Mucosa of descending colon (tissue), 3 donors: Measurements from ENCODE around the gene MAST1. TPM values are rescaled to one million over a fixed set of nuclear protein-coding genes. Genes with fewer than 3 reads are reported as not detected.
A peak's percentile ranks its signal among the peaks of the same experiment; 100 is the strongest.
"Not testable (repeated sequence)": the region's sequence is repeated elsewhere in the genome, so short reads cannot be mapped to it uniquely, and the experiment has no call there.

Experiments
- ATAC-seq: fragments of 200-7000 bp; cut with Tn5 transposase; one replicate; pipeline ENCODE4 v1.9.1; 2020; ENCODE audit warnings: mild to moderate bottlenecking, moderate library complexity
- DNase-seq, 3 donors: peaks; one replicate each; pipeline ENCODE4 v3.0.0-alpha.2; 2020
- H3K36me3 ChIP-seq: fragments of 200-600 bp; one replicate; pipeline ENCODE4 v1.8.0; 2021; ENCODE audit warnings: low read depth, mild to moderate bottlenecking
- H3K4me1 ChIP-seq: fragments of 200-600 bp; one replicate; pipeline ENCODE4 v1.8.0; 2021; ENCODE audit warnings: low read depth, mild to moderate bottlenecking
- H3K4me3 ChIP-seq: fragments of 200-600 bp; one replicate; pipeline ENCODE4 v1.8.0; 2021; ENCODE audit warnings: mild to moderate bottlenecking
- H3K9me3 ChIP-seq: fragments of 200-600 bp; one replicate; pipeline ENCODE4 v1.8.0; 2021; ENCODE audit warnings: mild to moderate bottlenecking
- CTCF ChIP-seq: fragments of 200-600 bp; IDR thresholded peaks from one replicate; pipeline ENCODE4 v1.8.0; 2022; ENCODE audit warnings: antibody characterized with exemption, mild to moderate bottlenecking
- intact Hi-C, 2 donors: fragments of 100-400 bp; cut with DNase I in 1 of 2; cut with micrococcal nuclease in 1 of 2; formaldehyde crosslinking; loops; one replicate each; pipeline versions ENCODE4 v1.11.0 to v1.11.1; 2022; cut with DNase I, micrococcal nuclease
- total RNA-seq, 3 donors: library from RNA; stranded (reverse); fragmentation: NEBNext Ultra II Directional in 2 of 3; extraction: Animal tissue kit (Norgen Biotek cat#: 25700) in 2 of 3; gene quantifications; one replicate each; pipeline versions ENCODE4 v1.2.1 to v1.2.4, GENCODE V29; 2021 to 2023
- donor health status: DM: no; HTN: no; CAD: no; lungs with moderate emphysema.
- donor health status: DM: no; HTN: no; CAD: no.
- donor health status: DM: no; HTN: yes; CAD: no.

The MAST1 gene
- total RNA-seq, 3 donors from 2014 or later: 0.69 to 4.1 (median 1.2) TPM

GRCh38 chr19:12841094-12841493, 2.8 kb downstream of the MAST1 start:
- peaks cover 10% of the 10 kb centered on the region for H3K4me1 ChIP-seq
- ATAC-seq (no peak), DNase-seq (peak; percentile 32 to 54 (median 46))
- H3K36me3 ChIP-seq: no peaks in the 10 kb centered on the region
- intact Hi-C loops: no loop called here
- no peak overlapping the region for H3K4me3 ChIP-seq
- no peak for TF ChIP-seq CTCF
- no peaks in the 10 kb centered on the region for H3K9me3 ChIP-seq

- no peak for TF ChIP-seq CTCF
- ATAC-seq (no peak), DNase-seq (peak in 1 of 3 donors; percentile 12)
- intact Hi-C loops: no loop called here
- Histone ChIP-seq H3K4me3 (no peak overlapping the region), H3K36me3 (no peaks in the 10 kb centered on the region), H3K4me1 (peaks cover 10% of the 10 kb centered on the region), H3K9me3 (no peaks in the 10 kb centered on the region)
These were observed 4.2 kb downstream of the MAST1 start for GRCh38 chr19:12842511-12842910.

- ATAC-seq: no peak
- Histone ChIP-seq H3K9me3 (no peaks in the 10 kb centered on the region), H3K4me1 (peaks cover 13% of the 10 kb centered on the region), H3K36me3 (no peaks in the 10 kb centered on the region), H3K4me3 (no peak overlapping the region)
- no peak for TF ChIP-seq CTCF
- intact Hi-C loops: no loop called here
- peak in 1 of 3 donors; percentile 40 for DNase-seq
These were observed 5.0 kb downstream of the MAST1 start for GRCh38 chr19:12843328-12843727.

GRCh38 chr19:12843999-12844732, 5.9 kb downstream of the MAST1 start:
- H3K4me1 ChIP-seq: peaks cover 9% of the 10 kb centered on the region
- TF ChIP-seq CTCF: no peak
- no peaks in the 10 kb centered on the region for H3K9me3 ChIP-seq
- ATAC-seq (no peak), DNase-seq (peak in 1 of 3 donors; percentile 4)
- H3K36me3 ChIP-seq: no peaks in the 10 kb centered on the region
- intact Hi-C loops: no loop called here
- no peak overlapping the region for H3K4me3 ChIP-seq

GRCh38 chr19:12846613-12847012, 8.3 kb downstream of the MAST1 start:
- intact Hi-C loops: loop anchor here in 1 of 2 donors (5.0 kb wide), 1 partner anchor 79 kb away; no protein-coding TSS in a partner anchor
- H3K4me3 ChIP-seq, H3K36me3 ChIP-seq, ATAC-seq, H3K9me3 ChIP-seq, H3K4me1 ChIP-seq: not testable (repeated sequence)
- peak in 1 of 3 donors; percentile 5 for DNase-seq

GRCh38 chr19:12847159-12848139, 9.1 kb downstream of the MAST1 start:
- ATAC-seq: peak; percentile 100
- no peak overlapping the region for H3K4me3 ChIP-seq
- no peaks in the 10 kb centered on the region for H3K9me3 ChIP-seq
- intact Hi-C loops: loop anchor here in 1 of 2 donors (5.0 kb wide), 1 partner anchor 80 kb away; no protein-coding TSS in a partner anchor
- peak; percentile 98 for TF ChIP-seq CTCF
- H3K4me1 ChIP-seq: peaks cover 3% of the 10 kb centered on the region
- H3K36me3 ChIP-seq: no peaks in the 10 kb centered on the region
- DNase-seq: peak; percentile 82 to 91 (median 90)
